ENCODE results near the gene ADARB1.

GRCh38 chr21:45075596-45076244 lies 1.3 kb downstream of the ADARB1 start:
- no peak for TF ChIP-seq POLR2A (IDR thresholded peaks at IDR 0.05)
- TF ChIP-seq CTCF (IDR thresholded peaks at IDR 0.05) = no peak
